ACHN (cell line): Measurements from ENCODE around the gene CRTAC1.

Experiments used
- DNase-seq: peaks from one replicate; pipeline ENCODE4 v3.0.0-alpha.2; 2015
- in situ Hi-C: cut with HindIII; loops from 2 replicates; pipeline ENCODE4 v1.10.0; 2017; ENCODE audit warnings: low sequenced_read_pairs, low pct_ligation_motif_present, low pct_unique_long_range_greater_than_20kb

CRTAC1 gene

DNA sequence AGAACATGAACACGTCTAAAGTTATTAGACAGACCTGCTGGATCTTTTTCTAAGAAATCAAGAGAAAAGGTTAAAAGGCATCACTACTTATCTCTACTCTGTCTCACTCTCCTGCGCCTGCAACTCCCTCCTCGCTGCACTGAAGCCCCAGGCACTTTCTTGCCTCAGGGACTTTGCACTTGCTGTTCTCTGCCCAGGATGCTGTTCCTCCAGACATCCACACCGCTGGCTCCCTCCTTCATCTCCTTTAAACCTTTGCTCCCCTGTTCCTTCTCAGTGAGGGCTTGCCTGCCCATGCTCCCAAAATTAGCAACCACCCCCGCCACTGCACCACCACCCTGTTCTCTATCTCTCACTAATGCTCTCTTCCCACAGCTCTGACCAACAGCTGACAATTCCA is 93.4 kb downstream of the CRTAC1 start:
- no peak for DNase-seq
- in situ Hi-C loops: no loop called here

GRCh38 chr10:97936126-97936525 is 94.3 kb downstream of the CRTAC1 start:
- no peak for DNase-seq
- in situ Hi-C loops: no loop called here

GRCh38 chr10:97932932-97933530 is 97.4 kb downstream of the CRTAC1 start:
- in situ Hi-C loops: no loop called here
- no peak for DNase-seq

GRCh38 chr10:97931041-97931440 is 99.4 kb downstream of the CRTAC1 start:
- DNase-seq: no peak
- in situ Hi-C loops: no loop called here

DNA sequence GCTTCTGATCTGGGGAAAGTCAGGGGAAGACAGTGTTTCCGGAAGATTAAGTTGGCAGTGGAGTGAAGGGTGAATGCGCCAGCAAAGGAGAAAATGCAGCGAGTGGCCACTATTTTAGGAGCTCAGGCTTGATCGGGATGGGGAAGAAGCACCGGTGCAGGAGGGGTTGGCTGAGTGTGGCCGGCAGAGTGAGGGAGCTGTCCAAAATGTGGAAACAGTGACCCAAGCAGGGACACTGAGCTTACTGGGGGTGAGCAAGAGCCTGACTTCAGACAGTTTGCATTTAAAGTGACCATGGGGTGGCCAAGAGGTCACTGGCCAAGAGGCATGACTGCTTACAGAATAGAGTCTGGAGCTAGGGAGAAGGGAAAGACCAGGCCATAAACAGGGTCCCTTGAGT is 101.5 kb downstream of the CRTAC1 start:
- no peak for DNase-seq
- in situ Hi-C loops: no loop called here

DNA sequence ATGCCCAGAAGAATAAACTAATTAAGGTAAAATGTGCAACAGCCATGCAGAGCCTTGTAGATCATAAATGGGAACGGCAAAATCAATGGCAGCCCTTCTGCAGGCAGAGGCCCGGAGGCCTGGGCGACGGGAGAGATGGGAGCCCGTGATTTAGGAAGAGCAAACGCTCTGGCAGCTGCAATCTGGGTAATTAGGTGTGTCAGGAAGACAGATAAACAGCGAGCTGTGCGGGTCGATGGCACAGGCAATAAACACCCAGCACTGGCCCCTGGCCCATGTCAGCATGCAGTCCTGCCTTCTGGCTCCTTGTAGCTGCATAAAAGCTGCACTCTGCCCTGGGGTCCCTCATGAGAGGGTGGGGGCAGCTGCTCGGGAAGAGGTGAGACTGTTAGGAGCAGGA is 102.8 kb downstream of the CRTAC1 start:
- in situ Hi-C loops: no loop called here
- no peak for DNase-seq

DNA sequence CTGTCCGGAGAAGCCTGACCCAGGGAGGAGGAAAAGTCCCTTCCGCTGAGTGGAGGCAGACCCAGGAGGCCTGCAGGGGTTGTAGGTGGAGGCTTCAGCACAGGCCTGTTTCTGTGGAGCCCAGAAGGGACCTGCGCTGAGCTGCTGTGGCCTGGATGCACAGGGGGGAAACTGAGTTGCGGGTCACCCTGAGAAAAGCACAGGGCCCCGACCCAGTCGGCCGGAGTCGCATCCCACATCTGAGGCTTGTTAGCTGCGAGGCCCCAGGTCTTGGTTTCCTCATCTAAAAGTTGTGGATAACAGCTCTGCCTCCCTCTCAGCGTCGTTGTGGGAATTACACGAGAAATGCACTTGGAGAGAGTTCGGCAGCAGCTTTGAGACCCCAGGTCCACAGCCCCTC is 104.4 kb downstream of the CRTAC1 start:
- in situ Hi-C loops: no loop called here

DNA sequence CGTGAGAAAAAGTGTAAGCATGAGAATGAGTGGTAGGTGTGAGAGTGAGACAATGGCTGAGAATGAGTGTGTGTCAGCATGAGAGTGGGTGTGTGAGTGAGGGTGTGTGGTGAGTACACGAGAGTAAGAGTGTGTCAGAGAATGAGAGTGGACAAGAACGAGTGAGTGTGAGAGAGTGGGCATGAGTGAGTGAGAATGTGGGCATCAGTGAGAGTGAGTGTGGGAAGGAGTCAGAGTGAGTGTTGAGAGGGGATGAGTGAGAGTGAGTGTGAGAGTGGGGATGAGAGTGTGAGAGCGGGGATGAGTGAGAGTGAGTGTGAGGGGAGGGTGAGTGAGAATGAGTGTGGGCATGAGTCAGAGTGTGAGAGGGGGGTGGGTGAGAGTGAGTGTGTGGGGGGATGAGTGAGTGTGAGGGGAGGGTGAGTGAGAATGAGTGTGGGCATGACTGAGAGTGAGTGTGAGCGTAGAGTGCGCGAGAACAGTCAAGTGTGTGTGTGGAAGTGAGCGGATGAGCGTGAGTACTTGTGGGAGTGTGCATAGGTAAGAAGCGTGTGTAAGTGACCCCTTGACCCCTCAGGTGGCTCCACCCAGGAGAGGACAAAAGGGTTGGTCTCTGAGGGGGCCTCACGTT is 105.0 kb downstream of the CRTAC1 start:
- no peak for DNase-seq
- in situ Hi-C loops: no loop called here

More for the DNA sequence above, 104.4 kb downstream of the CRTAC1 start:
- DNase-seq: no peak

DNA sequence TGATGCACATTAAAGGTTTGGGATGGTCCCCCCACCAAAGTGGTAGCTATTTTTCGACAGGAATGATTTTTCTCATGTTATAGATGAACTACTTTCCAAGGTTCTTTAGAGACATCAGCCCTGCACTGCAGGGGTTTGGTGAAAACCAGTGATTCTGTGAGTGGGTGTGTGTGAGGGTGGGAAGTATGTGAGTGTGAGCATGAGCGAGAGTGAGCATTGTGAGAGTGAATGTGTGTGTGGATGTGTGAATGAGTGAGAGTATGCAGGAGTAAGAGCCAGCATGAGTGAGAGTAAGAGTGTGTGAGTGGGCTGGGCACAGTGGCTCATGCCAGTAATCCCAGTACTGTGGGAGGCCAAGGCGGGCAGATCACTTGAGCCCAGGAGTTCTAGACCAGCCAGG is 105.7 kb downstream of the CRTAC1 start:
- in situ Hi-C loops: no loop called here
- no peak for DNase-seq

GRCh38 chr10:97923476-97923875 is 106.9 kb downstream of the CRTAC1 start:
- DNase-seq: no peak
- in situ Hi-C loops: no loop called here

- no peak for DNase-seq
- in situ Hi-C loops: no loop called here
Observed at GRCh38 chr10:97923057-97923456, 107.4 kb downstream of the CRTAC1 start.

DNA sequence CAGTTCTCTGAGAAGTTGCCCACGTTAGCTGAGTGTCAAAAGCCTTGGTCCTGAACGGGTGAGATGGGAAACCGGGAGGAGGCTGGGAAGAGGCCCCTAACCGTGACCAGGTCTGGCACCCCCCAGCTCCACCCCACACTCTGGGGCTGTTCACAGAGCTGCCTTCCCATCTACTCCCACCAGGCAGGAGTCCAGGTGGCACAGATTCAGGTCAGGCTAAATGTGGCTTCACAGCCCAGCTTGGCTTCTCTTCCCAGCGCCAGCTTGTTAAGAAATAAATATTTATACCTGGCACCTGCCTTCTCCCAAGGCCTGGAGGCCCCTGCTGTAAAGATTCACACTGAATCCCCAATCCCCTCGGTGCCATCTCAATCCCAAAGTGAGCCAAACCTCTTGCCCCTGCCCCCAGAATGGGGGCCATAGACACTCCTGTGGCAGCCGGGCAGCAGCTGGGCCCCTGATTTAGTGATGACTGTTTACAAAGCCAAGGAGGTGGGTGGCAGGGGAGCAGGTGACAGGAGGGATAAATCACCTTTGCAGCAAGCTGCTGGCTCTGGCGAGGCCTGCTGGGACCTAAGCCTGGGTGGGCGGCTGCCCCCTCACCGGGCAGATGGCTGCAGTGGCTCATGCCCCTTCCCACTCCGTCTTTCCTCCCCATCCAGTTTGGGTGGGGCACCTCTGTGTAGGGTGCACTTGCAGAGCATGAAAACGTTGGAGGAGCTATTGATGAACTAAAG is 108.2 kb downstream of the CRTAC1 start:
- in situ Hi-C loops: no loop called here
- DNase-seq: no peak

- no peak for DNase-seq
- in situ Hi-C loops: no loop called here
Observed at GRCh38 chr10:97921581-97922021, 108.8 kb downstream of the CRTAC1 start.

DNA sequence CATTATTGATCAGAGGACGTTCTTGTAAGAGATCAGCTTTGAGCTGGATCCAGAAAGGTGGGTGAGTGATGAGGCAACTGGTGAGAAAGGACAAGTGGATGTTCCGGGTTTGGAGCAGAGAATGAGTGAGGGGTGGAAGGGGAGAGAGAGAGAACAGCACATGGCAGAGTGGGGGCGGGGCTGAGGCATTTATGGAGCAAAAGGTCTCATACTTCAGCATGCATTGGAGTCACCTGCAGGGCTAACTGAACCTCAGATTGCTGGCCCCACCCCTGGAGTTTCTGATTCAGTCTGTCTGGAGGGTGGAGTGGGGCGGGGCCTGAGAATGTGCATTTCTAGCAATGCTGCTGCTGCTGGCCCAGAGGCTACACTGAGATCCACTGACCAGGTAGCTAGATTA is 109.6 kb downstream of the CRTAC1 start:
- in situ Hi-C loops: no loop called here
- DNase-seq: no peak

DNA sequence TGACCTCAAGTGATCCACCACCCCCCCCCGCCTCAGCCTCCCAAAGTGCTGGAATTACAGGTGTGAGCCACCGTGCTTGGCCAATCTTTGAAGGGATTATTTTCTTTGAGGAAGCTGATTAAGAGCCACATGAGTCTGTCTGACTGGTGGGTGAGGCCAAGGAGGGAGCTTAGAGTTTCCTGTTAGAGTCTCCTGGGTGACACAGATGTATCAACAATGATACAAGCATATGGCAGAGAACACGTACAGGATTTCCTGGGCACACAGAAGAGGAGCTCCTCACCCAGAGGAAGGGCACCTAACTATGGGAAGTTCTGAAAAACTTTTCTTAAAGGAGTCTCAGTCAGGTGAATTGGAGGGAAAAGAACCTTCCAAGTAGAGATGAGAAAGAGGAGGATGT is 111.4 kb downstream of the CRTAC1 start:
- in situ Hi-C loops: no loop called here
- DNase-seq: no peak

GRCh38 chr10:97916586-97916985 is 113.8 kb downstream of the CRTAC1 start:
- DNase-seq: no peak
- in situ Hi-C loops: no loop called here

GRCh38 chr10:97915346-97916131 is 114.9 kb downstream of the CRTAC1 start:
- in situ Hi-C loops: no loop called here

GRCh38 chr10:97914837-97915211 is 115.6 kb downstream of the CRTAC1 start:
- in situ Hi-C loops: no loop called here
- peak; percentile 70 for DNase-seq

More at GRCh38 chr10:97915346-97916131, 114.9 kb downstream of the CRTAC1 start:
- no peak for DNase-seq

- in situ Hi-C loops: no loop called here
- no peak for DNase-seq
Observed at GRCh38 chr10:97914171-97914836, 116.1 kb downstream of the CRTAC1 start.
